Measurements from ENCODE around the gene EPAS1.

Gene EPAS1

DNA sequence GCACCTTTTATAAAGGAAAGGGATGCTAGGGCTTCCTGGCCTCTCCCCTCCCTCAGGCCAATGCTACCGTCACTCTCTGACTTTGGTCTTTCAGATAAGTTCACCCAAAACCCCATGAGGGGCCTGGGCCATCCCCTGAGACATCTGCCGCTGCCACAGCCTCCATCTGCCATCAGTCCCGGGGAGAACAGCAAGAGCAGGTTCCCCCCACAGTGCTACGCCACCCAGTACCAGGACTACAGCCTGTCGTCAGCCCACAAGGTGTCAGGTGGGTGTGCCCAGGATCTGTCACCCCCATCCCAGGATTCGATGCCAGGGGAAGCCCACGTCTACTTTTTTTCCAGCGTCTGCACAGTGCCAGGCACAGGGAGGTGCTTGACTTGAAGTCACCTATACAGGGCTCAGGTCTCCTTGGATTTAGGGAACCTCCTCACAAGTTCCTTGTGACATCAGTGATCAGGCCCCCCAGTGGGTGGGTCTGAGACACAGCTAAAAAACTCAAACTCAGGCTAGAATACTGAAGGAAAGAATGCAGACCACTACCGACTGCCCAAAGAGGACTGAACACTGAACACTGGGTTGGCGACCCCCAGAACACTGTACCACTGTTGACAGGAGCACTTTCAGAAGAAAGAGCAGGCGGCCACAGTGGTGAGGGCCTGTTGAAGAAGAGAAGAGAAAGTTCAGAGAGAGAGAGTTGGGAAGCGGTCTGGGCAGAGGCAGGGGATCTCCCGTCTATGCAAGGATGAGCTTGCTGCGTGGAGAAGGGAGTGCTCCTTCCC, 85.3 kb downstream of the EPAS1 start:
- H3K9me3 Mint-ChIP-seq = no peaks in the 10 kb centered on the region
- H3K27ac Mint-ChIP-seq = no peak overlapping the region
- no peak overlapping the region for H3K4me3 Mint-ChIP-seq
- H3K4me1 Mint-ChIP-seq (ENCODE audit: low read depth) = peaks cover 25% of the 10 kb centered on the region
- intact Hi-C loops (cut with micrococcal nuclease) = no loop called here
- no peaks in the 10 kb centered on the region for H3K27me3 Mint-ChIP-seq
- peaks cover 87% of the 10 kb centered on the region for H3K36me3 Mint-ChIP-seq (ENCODE audit: low read depth)

GRCh38 chr2:46383113-46383395, 85.8 kb downstream of the EPAS1 start:
- H3K9me3 Mint-ChIP-seq = no peaks in the 10 kb centered on the region
- intact Hi-C loops (cut with micrococcal nuclease) = no loop called here
- peaks cover 30% of the 10 kb centered on the region for H3K4me1 Mint-ChIP-seq (ENCODE audit: low read depth)
- no peak overlapping the region for H3K27ac Mint-ChIP-seq
- no peaks in the 10 kb centered on the region for H3K27me3 Mint-ChIP-seq
- no peak overlapping the region for H3K4me3 Mint-ChIP-seq
- H3K36me3 Mint-ChIP-seq (ENCODE audit: low read depth) = peaks cover 85% of the 10 kb centered on the region

DNA sequence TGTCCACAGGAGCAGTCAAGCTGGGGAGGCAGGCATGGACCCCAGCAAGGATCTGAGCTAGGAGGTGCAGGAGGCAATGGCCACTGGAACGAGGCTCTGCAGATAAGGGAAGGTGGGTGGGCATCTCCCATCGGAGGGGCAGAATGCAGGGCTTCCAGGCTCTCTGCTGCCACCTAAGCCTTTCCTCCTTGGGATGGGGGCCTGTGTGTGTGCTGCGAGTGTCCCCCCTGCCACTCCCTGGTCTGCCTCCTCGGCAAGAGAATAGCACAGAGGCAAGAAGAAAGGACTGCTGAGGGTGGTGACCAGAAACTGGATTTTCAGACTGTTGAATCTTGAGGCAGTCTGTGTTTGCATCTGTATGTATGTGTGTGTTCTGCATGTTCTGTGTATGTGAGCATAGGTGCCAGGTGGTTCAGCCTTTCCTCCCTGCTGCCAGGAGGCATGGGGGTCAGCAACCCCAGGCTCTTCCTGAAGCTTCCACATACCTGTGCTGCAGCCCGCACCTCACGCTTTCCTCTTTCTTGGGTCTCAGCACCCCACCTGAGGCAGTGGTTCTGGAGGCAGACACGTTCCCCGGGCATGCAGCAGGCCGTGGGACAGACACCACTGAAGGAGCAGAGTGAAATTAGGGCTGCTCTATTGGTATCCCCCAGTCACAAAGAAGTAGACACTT, 86.7 kb downstream of the EPAS1 start:
- Mint-ChIP-seq H3K27ac (no peak overlapping the region), H3K36me3 (ENCODE audit: low read depth) (peaks cover 78% of the 10 kb centered on the region), H3K27me3 (no peaks in the 10 kb centered on the region), H3K4me1 (ENCODE audit: low read depth) (peaks cover 38% of the 10 kb centered on the region), H3K9me3 (no peaks in the 10 kb centered on the region), H3K4me3 (no peak overlapping the region)
- intact Hi-C loops (cut with micrococcal nuclease) = no loop called here

- Mint-ChIP-seq H3K36me3 (ENCODE audit: low read depth) (peaks cover 78% of the 10 kb centered on the region), H3K27me3 (no peaks in the 10 kb centered on the region), H3K4me1 (ENCODE audit: low read depth) (peaks cover 41% of the 10 kb centered on the region), H3K9me3 (no peaks in the 10 kb centered on the region), H3K4me3 (no peak overlapping the region), H3K27ac (no peak overlapping the region)
- intact Hi-C loops (cut with micrococcal nuclease) = no loop called here
These were observed 87.2 kb downstream of the EPAS1 start for GRCh38 chr2:46384457-46384815.

DNA sequence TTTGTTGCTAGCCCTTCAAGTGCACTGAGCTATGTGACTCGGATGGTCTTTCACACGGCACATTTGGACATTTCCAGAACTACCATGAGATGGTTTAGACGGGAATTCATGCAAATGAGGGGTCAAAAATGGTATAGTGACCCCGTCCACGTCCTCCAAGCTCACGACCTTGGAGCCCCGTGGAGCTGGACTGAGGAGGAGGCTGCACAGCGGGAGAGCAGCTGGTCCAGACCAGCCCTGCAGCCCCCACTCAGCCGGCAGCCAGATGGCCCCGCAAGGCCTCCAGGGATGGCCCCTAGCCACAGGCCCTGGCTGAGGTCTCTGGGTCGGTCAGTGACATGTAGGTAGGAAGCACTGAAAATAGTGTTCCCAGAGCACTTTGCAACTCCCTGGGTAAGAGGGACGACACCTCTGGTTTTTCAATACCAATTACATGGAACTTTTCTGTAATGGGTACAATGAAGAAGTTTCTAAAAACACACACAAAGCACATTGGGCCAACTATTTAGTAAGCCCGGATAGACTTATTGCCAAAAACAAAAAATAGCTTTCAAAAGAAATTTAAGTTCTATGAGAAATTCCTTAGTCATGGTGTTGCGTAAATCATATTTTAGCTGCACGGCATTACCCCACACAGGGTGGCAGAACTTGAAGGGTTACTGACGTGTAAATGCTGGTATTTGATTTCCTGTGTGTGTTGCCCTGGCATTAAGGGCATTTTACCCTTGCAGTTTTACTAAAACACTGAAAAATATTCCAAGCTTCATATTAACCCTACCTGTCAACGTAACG, 88.8 kb downstream of the EPAS1 start:
- H3K27me3 Mint-ChIP-seq = no peaks in the 10 kb centered on the region
- H3K27ac Mint-ChIP-seq = peak overlapping the region; percentile 68
- intact Hi-C loops (cut with micrococcal nuclease) = no loop called here
- H3K9me3 Mint-ChIP-seq = no peaks in the 10 kb centered on the region
- no peak overlapping the region for H3K4me3 Mint-ChIP-seq
- peaks cover 63% of the 10 kb centered on the region for H3K36me3 Mint-ChIP-seq (ENCODE audit: low read depth)
- H3K4me1 Mint-ChIP-seq (ENCODE audit: low read depth) = peaks cover 41% of the 10 kb centered on the region

DNA sequence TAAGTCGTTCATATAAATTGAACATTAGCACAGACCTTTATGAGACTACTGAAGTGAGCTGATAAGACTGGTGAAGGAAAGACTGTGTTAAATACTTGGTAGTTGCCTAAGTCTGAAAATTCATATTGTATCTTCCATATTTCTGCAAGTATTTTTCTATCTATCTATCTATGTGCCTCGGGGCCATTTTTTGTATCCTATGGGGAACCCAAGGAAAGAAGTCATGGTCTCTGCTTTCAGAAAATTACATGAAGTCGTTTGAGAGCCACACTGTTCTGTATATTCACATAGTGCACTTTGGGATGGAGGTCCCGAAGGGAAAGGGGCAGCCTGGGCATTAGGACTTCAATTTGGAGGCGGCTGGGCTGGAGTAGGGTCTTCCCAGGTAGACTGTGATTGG, 89.6 kb downstream of the EPAS1 start:
- Mint-ChIP-seq H3K27me3 (no peaks in the 10 kb centered on the region), H3K4me1 (ENCODE audit: low read depth) (peaks cover 41% of the 10 kb centered on the region), H3K27ac (no peak overlapping the region), H3K9me3 (no peaks in the 10 kb centered on the region), H3K36me3 (ENCODE audit: low read depth) (peaks cover 55% of the 10 kb centered on the region), H3K4me3 (no peak overlapping the region)
- intact Hi-C loops (cut with micrococcal nuclease) = no loop called here

GRCh38 chr2:46387292-46387691, 90.1 kb downstream of the EPAS1 start:
- H3K36me3 Mint-ChIP-seq (ENCODE audit: low read depth) = peaks cover 50% of the 10 kb centered on the region
- no peak overlapping the region for H3K4me3 Mint-ChIP-seq
- intact Hi-C loops (cut with micrococcal nuclease) = no loop called here

DNA sequence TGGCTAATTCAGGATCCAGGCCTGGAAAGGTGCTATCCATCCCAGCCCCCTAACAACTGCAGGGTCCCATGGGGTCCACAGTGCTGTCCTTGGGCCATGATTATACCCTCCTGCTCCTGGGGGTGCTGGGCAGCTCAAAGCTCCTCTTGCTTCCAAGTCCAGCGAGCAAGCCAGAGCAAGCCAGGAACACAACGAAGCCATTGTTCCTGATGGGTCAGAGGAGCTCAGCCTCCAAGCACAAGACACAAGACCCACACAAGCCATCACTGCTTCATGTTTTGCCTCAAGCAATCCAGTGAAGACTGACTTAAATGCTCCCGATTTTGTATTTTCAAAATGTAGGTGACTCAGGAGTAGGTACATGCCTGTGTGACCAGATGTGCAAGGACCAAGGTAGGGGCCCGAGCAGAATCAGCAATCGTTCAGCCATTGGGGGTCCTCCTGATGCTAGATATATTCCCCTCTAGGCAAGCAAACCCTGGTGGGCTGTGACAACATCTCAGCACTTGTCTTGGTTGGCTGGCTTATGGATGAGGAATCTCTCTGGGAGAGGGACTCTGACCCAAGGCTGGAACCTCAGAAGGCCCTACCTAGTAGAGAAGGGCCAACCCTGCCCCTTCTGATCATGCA, 90.8 kb downstream of the EPAS1 start:
- H3K4me1 Mint-ChIP-seq (ENCODE audit: low read depth) = peaks cover 41% of the 10 kb centered on the region
- H3K27ac Mint-ChIP-seq = no peak overlapping the region
- no peaks in the 10 kb centered on the region for H3K27me3 Mint-ChIP-seq
- intact Hi-C loops (cut with micrococcal nuclease) = no loop called here
- H3K4me3 Mint-ChIP-seq = no peak overlapping the region
- H3K36me3 Mint-ChIP-seq (ENCODE audit: low read depth) = peaks cover 43% of the 10 kb centered on the region
- no peaks in the 10 kb centered on the region for H3K9me3 Mint-ChIP-seq

More at GRCh38 chr2:46387292-46387691, 90.1 kb downstream of the EPAS1 start:
- Mint-ChIP-seq H3K4me1 (ENCODE audit: low read depth) (peaks cover 41% of the 10 kb centered on the region), H3K9me3 (no peaks in the 10 kb centered on the region), H3K27ac (no peak overlapping the region), H3K27me3 (no peaks in the 10 kb centered on the region)

- intact Hi-C loops (cut with micrococcal nuclease) = no loop called here
- H3K27ac Mint-ChIP-seq = no peak overlapping the region
- H3K4me3 Mint-ChIP-seq = no peak overlapping the region
- H3K36me3 Mint-ChIP-seq (ENCODE audit: low read depth) = peaks cover 34% of the 10 kb centered on the region
- H3K4me1 Mint-ChIP-seq (ENCODE audit: low read depth) = peaks cover 41% of the 10 kb centered on the region
- no peaks in the 10 kb centered on the region for H3K9me3 Mint-ChIP-seq
- H3K27me3 Mint-ChIP-seq = no peaks in the 10 kb centered on the region
These were observed 91.7 kb downstream of the EPAS1 start for GRCh38 chr2:46388881-46389280.

DNA sequence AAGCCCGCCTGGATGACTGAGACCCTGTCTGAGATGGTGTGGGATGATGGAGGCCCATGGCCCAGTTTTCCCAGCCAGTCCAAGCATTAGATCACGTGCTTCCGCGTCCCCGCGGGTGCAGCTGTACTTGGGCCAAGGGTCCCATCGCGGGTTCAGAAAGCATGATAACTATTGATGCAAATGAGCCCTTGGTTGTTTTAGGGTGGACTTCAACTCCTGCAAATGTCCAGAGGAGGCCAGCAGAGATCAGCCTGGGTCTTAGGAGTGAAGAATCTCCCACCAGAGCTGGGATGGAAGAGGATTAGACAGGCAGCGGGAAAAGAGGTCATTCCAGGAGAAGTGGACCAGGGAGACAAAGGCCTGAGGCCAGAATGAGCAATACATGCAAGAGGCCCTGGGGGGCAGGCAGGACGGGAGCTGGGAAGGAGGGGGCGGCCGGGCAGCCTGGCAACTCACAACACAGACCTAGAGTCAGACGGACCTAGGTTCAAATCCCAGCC, 92.3 kb downstream of the EPAS1 start:
- intact Hi-C loops (cut with micrococcal nuclease) = no loop called here
- H3K9me3 Mint-ChIP-seq = no peaks in the 10 kb centered on the region
- peaks cover 40% of the 10 kb centered on the region for H3K4me1 Mint-ChIP-seq (ENCODE audit: low read depth)
- H3K4me3 Mint-ChIP-seq = no peak overlapping the region
- no peak overlapping the region for H3K27ac Mint-ChIP-seq
- no peaks in the 10 kb centered on the region for H3K27me3 Mint-ChIP-seq
- peaks cover 28% of the 10 kb centered on the region for H3K36me3 Mint-ChIP-seq (ENCODE audit: low read depth)

DNA sequence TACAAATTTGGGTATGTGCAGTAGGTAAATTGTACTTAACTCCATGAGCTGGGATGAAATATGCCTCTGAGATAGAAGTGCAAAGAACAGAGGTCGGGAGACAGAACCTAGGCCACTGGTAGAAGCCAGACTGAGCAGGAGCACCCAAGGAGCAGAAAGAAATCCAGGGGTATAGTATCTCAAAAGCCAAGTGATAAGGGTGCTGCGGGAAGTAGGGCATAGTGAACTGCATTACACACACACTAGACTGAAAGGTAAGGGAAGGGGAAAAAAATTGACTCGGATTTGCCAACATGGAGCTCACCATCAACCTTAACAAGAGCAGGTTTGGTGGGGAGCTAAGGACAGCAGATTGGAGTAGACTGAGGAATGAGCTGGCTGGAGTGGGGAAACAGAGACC, 92.8 kb downstream of the EPAS1 start:
- Mint-ChIP-seq H3K4me1 (ENCODE audit: low read depth) (peaks cover 35% of the 10 kb centered on the region), H3K36me3 (ENCODE audit: low read depth) (peaks cover 22% of the 10 kb centered on the region), H3K27me3 (no peaks in the 10 kb centered on the region), H3K27ac (no peak overlapping the region), H3K9me3 (no peaks in the 10 kb centered on the region), H3K4me3 (no peak overlapping the region)
- intact Hi-C loops (cut with micrococcal nuclease) = no loop called here

GRCh38 chr2:46390901-46391395, 93.7 kb downstream of the EPAS1 start:
- Mint-ChIP-seq H3K4me3 (no peak overlapping the region), H3K9me3 (no peaks in the 10 kb centered on the region), H3K4me1 (ENCODE audit: low read depth) (peaks cover 33% of the 10 kb centered on the region), H3K27ac (no peak overlapping the region), H3K27me3 (no peaks in the 10 kb centered on the region), H3K36me3 (ENCODE audit: low read depth) (peaks cover 13% of the 10 kb centered on the region)
- intact Hi-C loops (cut with micrococcal nuclease) = no loop called here

DNA sequence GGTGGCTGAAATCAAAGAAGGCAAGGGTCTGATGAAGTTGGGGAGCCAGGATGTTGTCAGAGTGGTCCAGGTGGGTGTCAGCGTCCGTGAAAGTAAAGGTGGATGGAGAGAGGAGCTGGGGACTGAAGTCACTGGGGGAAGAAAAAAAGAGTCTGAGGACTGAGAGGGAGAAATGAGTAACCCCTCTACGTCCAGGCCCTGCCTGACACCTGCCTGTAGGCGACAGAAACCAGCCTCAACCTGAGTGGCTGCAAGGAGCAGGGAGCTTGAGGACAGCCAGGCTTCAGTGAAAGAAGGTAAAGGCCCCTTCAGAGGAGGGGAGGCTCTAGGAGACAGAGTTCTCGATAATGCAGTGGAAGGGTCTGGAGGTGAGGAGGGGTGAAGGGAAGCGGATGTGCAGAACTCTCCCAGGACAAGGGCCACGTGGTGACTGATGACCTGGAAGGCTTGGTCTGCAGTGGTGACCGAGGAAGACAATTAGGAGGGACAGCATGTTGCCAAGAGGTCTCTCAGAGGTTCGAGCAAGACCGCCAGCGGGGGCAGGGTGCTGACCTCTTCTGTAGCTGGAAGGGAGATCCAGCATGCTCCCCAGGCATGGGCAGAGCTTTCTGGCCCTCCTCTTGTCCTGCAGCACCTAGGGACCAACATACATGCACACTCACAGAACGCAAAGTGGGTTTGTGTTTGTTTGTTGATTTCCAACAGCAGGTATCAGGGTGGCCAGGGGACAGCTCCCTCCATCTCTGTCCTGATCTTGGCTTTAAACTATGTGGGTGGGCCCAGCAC, 95.5 kb downstream of the EPAS1 start:
- H3K4me3 Mint-ChIP-seq = no peak overlapping the region
- intact Hi-C loops (cut with micrococcal nuclease) = no loop called here
- peaks cover 19% of the 10 kb centered on the region for H3K4me1 Mint-ChIP-seq (ENCODE audit: low read depth)
- peaks cover 8% of the 10 kb centered on the region for H3K36me3 Mint-ChIP-seq (ENCODE audit: low read depth)
- no peak overlapping the region for H3K27ac Mint-ChIP-seq
- H3K27me3 Mint-ChIP-seq = no peaks in the 10 kb centered on the region
- no peaks in the 10 kb centered on the region for H3K9me3 Mint-ChIP-seq
